ENCODE measurements around the gene STX18.

- no peak for TF ChIP-seq TAF1 (conservative IDR thresholded peaks at IDR 0.05)
- TF ChIP-seq, protein P1, sequence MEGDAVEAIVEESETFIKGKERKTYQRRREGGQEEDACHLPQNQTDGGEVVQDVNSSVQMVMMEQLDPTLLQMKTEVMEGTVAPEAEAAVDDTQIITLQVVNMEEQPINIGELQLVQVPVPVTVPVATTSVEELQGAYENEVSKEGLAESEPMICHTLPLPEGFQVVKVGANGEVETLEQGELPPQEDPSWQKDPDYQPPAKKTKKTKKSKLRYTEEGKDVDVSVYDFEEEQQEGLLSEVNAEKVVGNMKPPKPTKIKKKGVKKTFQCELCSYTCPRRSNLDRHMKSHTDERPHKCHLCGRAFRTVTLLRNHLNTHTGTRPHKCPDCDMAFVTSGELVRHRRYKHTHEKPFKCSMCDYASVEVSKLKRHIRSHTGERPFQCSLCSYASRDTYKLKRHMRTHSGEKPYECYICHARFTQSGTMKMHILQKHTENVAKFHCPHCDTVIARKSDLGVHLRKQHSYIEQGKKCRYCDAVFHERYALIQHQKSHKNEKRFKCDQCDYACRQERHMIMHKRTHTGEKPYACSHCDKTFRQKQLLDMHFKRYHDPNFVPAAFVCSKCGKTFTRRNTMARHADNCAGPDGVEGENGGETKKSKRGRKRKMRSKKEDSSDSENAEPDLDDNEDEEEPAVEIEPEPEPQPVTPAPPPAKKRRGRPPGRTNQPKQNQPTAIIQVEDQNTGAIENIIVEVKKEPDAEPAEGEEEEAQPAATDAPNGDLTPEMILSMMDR (IDR thresholded peaks at IDR 0.05; ENCODE audit: low read depth, low read length, missing input control): no peak
- no peak for TF ChIP-seq ATF3 (IDR thresholded peaks at IDR 0.05)
- no peak for TF ChIP-seq GABPA (IDR thresholded peaks at IDR 0.05 in 1 of 2, conservative IDR thresholded peaks at IDR 0.05 in 1 of 2)
- TF ChIP-seq, protein P2, sequence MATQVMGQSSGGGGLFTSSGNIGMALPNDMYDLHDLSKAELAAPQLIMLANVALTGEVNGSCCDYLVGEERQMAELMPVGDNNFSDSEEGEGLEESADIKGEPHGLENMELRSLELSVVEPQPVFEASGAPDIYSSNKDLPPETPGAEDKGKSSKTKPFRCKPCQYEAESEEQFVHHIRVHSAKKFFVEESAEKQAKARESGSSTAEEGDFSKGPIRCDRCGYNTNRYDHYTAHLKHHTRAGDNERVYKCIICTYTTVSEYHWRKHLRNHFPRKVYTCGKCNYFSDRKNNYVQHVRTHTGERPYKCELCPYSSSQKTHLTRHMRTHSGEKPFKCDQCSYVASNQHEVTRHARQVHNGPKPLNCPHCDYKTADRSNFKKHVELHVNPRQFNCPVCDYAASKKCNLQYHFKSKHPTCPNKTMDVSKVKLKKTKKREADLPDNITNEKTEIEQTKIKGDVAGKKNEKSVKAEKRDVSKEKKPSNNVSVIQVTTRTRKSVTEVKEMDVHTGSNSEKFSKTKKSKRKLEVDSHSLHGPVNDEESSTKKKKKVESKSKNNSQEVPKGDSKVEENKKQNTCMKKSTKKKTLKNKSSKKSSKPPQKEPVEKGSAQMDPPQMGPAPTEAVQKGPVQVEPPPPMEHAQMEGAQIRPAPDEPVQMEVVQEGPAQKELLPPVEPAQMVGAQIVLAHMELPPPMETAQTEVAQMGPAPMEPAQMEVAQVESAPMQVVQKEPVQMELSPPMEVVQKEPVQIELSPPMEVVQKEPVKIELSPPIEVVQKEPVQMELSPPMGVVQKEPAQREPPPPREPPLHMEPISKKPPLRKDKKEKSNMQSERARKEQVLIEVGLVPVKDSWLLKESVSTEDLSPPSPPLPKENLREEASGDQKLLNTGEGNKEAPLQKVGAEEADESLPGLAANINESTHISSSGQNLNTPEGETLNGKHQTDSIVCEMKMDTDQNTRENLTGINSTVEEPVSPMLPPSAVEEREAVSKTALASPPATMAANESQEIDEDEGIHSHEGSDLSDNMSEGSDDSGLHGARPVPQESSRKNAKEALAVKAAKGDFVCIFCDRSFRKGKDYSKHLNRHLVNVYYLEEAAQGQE (IDR thresholded peaks at IDR 0.05): no peak
- TF ChIP-seq JUND (IDR thresholded peaks at IDR 0.05): no peak
- no peak for TF ChIP-seq SP1 (IDR thresholded peaks at IDR 0.05)
- no peak for TF ChIP-seq YY1 (IDR thresholded peaks at IDR 0.05)
- TF ChIP-seq FOXA1 (IDR thresholded peaks at IDR 0.05): no peak
- no peak for TF ChIP-seq RAD21 (IDR thresholded peaks at IDR 0.05)
- no peak for TF ChIP-seq EGR1 (IDR thresholded peaks at IDR 0.05; ENCODE audit: low read depth in 2 of 2)
- TF ChIP-seq, protein P3, sequence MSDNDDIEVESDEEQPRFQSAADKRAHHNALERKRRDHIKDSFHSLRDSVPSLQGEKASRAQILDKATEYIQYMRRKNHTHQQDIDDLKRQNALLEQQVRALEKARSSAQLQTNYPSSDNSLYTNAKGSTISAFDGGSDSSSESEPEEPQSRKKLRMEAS (IDR thresholded peaks at IDR 0.05): no peak
- no peak for TF ChIP-seq RXRA (IDR thresholded peaks at IDR 0.05)
- TF ChIP-seq, protein P4, sequence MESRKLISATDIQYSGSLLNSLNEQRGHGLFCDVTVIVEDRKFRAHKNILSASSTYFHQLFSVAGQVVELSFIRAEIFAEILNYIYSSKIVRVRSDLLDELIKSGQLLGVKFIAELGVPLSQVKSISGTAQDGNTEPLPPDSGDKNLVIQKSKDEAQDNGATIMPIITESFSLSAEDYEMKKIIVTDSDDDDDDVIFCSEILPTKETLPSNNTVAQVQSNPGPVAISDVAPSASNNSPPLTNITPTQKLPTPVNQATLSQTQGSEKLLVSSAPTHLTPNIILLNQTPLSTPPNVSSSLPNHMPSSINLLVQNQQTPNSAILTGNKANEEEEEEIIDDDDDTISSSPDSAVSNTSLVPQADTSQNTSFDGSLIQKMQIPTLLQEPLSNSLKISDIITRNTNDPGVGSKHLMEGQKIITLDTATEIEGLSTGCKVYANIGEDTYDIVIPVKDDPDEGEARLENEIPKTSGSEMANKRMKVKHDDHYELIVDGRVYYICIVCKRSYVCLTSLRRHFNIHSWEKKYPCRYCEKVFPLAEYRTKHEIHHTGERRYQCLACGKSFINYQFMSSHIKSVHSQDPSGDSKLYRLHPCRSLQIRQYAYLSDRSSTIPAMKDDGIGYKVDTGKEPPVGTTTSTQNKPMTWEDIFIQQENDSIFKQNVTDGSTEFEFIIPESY (IDR thresholded peaks at IDR 0.05): no peak
These were observed 143.4 kb downstream of the STX18 start for GRCh38 chr4:4398430-4398829.

All from liver (tissue), 3 donors.